Measurements from ENCODE around the gene OTOA.
"Not testable (repeated sequence)": the region's sequence is repeated elsewhere in the genome, so short reads cannot be mapped to it uniquely, and the experiment has no call there.

The OTOA gene

DNA sequence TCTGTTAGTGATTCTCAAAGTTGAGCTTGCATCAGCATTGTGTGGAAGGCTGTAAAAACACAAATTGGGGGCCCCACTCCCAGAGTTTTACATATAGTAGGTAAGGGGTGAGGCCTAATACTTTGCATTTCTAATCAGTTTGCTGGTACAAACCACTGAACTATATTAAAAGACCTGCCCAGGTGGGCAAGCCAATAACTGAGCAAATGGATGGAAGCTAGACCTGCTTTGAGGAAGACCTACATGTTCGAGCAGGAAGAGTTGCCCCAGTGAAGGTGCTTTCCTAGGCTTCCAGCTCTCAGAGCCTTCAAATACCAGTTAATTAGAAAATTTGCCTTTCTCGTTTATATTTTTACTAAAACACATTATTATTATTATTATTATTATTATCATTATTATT is 56.8 kb downstream of the OTOA start:
- DNase-seq (ENCODE audit: low read depth, low spot score) = no peak

DNA sequence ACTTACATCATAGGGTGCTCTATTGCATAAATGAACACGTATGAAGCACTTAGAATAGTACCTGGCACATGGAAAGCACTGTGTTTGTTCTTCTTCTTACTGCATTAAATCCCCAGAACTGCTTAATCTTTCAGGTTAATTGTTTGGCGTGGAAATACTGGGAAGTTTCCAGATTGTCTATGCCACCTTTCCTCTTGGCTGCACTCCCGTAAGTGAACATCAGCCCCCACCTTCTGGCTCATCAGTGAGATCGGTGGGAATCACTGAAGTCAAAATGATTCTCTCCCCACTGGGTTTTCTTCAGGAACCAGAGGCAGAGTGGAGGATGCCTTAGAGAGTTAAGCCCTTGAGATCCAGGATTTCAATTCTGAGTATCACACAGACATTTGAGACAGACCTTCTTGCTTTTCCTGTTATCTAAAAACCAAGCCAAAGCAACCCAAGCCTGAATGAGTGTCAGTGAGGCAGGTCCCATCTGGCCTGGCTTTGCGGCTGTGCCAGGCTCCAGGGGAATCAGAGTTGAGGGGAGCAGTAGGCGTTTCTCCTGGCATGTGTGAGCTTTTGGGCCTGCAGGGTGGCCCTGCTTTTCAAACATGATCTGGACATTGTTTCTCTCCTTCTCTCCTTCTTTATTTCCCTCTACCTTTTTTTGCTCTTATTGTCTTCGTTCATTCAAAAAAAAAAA is 59.1 kb downstream of the OTOA start:
- no peak for DNase-seq (ENCODE audit: low read depth, low spot score)

DNA sequence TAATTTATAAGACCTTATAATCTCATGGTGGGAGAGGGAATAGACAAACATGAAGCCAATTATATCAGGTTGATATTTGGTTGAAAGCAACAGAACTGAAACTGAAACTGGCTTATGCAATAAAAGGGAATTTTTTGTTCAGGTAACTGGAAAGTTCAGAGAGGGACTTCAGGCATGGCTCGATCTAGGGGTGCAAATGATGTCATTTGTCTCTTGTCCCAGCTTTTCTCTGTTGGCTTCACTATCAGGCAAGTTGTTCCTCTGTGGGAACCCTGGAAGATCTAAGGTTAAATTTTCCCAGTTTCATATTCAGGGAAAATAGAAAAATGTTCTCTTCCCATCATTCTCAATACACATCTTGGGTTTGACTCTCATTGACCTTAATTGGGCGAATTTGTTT is 59.8 kb downstream of the OTOA start:
- no peak for DNase-seq (ENCODE audit: low read depth, low spot score)

DNA sequence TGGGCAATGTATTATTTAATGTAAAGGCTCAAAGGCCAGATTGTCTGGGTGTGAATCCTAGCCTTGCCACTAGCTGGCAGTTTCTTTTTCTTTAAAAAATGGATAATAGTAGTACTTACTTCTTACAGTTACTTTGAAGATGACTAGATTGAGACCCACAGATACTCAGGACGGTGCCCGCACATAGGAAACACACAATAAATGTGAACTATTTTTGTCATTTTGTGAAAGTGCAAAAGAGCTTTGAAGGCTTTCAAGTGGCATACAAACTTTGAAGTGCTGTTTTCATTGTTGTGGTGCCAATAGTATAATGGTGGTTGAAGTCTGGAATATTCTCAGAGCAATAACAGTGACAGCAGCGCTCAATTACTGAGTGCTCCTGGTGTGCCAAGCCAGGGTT is 63.6 kb downstream of the OTOA start:
- no peak for DNase-seq (ENCODE audit: low read depth, low spot score)

DNA sequence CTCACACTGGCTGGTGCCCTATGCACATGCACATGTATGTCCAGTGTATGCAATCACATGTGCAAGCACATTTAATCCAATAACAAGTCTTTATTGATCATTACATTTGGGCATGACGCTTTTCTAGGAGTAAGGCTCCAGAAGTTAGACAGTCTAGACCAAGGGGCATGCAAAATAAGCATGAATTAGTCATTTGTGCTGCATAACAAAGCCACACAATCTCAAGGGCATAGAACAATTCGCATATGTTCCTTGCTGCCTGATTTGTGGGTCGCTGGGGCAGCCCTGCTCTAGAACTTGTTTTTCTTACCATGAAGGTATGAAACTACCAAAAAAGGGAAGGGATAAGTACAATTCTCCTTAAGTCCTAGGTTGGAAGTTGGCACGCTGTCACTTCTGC is 67.5 kb downstream of the OTOA start:
- not testable (repeated sequence) for DNase-seq (ENCODE audit: low read depth, low spot score)

DNA sequence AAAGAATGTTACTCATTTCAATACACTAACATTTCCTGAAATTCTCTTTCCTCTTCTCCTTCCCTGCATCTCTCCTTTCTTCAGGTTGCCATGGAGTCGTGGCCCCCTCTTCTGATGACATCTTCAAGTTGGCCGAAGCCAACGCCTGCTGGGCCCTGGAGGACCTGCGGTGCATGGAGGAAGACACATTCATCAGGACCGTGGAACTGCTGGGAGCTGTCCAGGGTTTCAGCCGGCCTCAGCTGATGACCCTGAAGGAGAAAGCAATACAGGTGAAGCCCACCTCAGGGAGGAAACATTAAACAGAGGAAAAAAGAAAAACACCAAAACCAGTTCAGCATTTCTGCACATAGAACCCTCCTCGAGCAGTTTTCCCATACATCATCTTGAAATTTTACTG is 76.9 kb downstream of the OTOA start:
- not testable (repeated sequence) for DNase-seq (ENCODE audit: low read depth, low spot score)

DNA sequence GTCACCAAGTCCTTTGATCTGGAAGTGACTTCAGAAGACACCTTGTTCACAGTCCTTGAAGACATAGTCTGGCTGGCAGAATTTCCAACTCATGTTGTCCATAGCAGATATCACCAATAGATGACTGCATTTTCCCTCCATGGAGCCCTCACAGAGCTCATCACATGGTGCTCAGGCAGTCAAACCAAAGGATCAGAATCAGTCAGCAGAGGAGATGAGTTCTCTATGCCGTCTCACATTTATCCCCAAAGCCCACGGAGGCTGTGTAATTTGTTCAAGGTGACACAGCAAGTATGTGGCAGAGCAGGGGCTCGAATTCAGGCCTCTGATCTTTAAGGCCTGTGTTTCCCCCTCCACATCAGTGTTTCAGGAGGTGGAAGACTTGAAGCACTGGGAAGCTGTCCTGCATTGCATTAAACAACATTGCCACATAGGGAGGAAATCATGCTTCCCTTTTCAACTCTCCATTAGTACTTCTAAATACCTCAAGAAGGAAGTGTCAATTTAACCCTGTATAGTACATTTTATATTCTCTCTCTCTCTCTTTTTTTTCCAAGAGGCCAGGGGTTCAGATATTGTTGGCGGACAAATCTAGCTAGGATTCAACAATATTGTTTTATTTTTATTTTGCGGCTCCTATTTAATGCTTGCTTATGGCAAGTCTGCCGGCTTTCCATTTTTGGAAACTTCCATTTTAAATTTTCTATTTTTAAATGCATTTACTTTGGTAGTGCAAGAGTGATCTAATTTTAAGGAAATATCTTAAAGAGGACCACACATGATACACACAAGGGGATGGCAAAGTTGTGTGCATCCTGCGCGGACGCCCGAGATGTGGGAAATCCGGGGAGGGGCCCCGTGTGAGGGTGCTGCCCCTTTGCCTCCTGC is 92.7 kb downstream of the OTOA start:
- not testable (repeated sequence) for DNase-seq (ENCODE audit: low read depth, low spot score)

DNA sequence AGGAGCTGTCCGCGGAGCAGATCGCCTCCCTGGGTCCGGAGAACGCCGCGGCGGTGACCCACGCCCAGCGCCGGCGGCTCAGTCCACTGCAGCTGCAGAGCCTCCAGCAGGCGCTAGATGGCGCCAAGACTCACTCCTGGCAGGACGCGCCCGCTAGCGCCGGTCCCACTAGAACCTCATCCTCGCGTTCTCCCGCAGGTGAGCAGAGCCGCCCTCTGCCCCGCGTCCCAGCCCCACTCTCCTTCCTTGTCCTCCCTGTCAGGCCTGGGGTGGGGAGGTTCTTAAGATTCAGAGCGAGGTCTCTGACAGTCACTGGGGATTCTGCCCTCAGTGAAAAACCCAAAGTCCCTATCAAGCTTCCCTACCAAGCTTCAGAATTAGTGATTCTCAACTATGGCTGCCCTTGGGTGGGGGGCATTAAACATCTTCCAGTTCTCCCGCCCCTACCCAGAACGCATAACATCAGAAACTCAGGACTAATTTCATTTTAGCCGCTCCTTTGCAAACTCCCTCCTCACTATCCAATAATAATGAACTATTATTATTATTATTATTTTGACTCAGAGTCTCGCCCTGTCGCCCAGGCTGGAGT is 93.4 kb downstream of the OTOA start:
- DNase-seq (ENCODE audit: low read depth, low spot score) = not testable (repeated sequence)

DNA sequence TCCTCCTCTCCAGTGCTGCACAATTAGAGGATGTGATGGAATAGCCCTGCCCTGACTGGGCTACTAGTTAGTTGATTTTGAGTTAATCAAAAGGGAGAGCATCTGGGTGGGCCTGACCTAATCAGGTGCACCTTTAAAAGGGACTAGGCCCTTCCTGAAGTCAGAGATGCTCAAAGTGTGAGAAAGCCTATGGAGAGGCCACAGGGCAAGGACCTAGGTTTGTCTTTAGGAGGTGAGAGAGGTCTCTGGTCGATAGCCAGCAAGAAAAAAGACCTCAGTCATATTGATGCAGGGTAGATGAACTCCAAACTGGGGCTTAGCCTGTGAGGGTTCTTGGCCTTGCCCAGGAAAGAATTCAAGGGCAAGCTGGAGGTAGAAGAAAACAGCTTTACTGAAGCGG is 104.5 kb downstream of the OTOA start:
- not testable (repeated sequence) for DNase-seq (ENCODE audit: low read depth, low spot score)

DNA sequence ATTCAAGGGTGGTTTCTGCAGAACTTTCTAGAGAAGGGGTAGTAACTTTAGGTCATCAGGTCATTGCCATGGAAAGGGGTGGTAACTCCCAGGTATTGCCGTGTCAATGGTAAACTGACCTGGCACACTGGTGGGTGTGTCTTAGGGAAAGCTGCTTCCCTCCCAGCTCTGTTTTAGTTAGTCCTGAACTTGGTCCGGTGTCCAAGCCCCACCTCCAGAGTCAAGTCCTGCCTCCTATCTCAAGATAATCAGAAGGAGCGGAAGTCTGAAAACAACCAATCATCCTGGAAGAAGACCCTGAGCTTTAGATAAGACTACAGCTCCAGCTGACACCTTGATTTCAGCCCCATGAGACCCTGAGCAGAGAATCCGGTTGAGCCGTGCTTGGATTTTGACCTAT is 105.0 kb downstream of the OTOA start:
- DNase-seq (ENCODE audit: low read depth, low spot score) = not testable (repeated sequence)

DNA sequence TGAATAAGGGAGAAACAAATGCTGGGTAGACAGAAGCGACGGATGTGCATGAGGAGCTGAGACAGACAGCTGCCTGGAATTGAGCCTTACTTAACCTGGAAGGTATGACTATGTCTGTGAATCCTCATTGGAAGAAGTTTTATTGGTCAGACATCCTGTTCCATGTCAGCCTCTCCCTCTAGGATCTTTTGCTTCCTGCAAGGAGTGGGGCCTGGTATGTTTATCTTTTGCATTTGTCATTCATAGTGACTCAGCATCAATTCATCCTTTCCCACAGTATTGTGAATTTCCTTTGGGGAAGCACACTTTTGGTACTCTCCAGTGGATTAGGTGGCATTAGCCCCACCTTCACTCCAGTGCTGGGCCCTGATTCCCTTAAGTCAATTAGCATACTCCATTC is 105.5 kb downstream of the OTOA start:
- not testable (repeated sequence) for DNase-seq (ENCODE audit: low read depth, low spot score)

DNA sequence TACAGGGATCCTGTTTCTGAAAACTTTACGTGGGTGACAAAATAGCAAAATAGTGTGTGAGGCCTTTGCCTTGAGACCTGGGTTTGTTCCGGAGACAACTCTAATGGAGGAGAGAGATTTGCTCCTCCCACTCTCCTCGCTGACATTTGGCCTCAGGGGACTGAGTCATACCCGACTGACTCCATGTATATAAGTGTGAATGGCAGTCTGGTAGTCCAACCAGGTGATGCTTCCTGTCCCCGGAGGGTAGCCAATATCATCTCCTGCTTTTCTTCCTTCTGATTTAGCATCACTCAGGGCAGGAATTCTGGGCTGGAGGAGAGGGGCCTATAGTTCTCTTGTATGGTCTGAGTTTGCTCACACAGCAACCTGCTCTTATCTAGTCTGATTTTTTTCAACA is 106.8 kb downstream of the OTOA start:
- DNase-seq (ENCODE audit: low read depth, low spot score) = not testable (repeated sequence)

DNA sequence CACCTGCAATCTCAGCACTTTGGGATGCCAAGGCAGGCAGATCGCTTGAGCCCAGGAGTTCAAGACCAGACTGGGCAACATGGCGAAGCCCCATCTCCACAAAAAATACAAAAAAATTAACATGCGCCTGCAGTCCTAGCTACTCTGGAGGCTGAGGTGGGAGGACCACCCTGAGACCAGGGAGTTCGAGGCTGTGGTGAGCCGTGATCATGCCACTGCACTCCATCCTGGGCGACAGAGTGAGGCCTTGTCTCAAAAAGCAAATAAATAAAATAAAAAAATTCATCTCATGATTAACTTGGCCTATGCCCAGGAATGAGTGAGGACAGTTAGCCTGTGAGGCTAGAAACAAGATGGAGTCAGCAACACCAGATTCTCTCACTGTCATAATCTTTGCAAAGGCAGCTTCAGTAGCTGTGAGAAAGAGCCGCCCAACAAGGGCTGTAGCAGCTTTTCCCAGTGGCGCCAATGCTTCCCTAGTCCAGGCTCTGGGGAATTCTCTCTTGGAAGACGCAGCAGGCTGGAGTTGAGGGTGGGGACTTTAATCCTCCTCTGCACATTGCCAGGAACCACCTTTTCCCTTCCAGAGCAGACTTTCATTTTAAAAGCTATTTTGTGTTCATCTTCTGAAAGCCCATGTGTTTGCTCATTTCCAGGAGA is 108.9 kb downstream of the OTOA start:
- not testable (repeated sequence) for DNase-seq (ENCODE audit: low read depth, low spot score)

DNA sequence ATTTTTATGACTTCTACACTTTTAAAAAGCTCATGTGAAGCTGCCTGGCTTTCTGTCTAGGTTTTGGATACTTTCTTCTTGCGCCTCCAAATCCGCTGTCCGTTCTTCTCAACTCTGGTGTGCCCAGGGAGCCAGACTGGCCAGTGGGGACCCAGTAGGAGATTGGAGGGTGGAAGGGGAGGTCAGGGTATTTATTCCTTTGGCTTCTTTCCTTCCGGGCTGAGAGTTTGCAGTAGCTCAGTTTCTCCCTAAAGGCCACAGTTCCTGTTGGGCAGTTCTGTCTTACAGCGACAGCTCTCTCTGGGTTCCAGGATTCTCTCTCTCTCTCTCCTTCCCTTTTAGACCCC is 109.4 kb downstream of the OTOA start:
- DNase-seq (ENCODE audit: low read depth, low spot score) = not testable (repeated sequence)

DNA sequence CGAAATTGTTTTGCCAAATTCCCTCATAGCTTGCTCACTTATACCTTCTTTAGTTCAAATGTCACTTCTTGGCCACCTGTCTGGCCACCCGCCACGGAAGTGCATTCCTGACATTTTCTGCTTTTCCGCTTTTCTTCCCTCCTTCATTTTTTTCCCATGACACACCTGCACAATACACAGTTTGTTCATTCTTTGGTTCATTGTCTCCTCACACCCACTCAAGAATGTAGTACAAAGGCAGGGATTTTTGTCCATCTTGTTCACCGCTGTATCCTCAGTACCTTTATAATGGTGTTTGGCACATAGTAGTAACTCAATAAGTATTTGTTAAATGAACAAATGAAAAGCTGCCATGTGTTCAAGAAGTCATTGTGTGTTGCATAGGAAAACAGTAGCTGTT is 116.8 kb downstream of the OTOA start:
- DNase-seq (ENCODE audit: low read depth, low spot score) = not testable (repeated sequence)

DNA sequence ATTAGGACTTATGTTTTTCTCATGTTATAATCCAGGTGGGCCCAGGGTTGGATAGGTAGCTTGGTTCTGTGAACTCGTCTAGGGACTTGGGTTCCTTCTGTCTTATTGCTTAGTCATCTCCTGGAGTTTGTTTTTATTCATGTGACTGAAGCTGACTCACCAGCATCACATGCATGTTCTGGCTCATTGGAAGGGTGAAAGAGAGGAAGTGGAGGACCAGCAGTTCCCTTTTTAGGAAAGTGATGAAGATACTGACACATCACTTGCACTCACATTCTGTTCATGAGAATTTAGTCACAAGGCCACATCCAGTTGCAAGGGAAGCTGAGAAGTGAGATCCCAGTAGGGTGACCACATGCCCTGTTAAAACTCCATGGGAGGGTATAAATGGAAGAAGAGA is 126.7 kb downstream of the OTOA start:
- DNase-seq (ENCODE audit: low read depth, low spot score) = not testable (repeated sequence)

DNA sequence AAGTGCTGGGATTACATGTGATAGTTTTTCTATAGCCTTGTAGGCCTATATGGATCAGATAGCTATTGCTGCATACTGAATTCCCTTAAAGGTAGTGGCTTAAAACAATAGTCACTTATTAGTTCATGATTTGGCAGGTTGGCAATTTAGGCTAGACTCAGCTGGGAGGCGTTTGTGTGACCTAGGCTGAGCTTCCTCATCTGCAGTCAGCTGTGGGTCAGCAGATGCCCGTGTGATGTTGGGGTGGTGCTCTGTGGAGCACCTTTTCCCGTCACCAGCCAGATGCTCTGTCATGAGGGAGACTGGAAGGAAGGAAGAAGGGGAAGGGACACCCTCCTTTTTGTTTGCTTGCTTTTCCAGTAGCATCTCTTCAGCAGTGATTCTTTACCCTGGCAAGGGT is 129.5 kb downstream of the OTOA start:
- DNase-seq (ENCODE audit: low read depth, low spot score) = not testable (repeated sequence)

DNA sequence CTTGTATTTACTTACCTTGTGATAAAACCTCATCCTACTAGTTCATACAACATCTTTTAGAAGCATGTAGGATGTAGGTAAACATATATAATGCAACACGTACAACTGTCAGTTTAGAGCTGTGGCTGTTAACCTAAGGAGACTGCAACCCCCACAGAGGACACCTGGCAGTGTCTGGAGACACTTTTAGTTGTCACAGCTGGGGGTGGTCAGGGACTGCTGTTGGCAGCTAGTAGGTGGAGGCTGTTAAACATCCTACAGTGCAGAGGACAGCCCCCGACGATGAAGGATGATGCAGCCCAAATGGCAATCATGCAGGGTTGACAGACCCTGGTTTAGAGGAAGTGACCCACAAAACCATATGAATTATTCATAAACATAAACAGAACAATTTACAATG is 134.8 kb downstream of the OTOA start:
- DNase-seq (ENCODE audit: low read depth, low spot score) = not testable (repeated sequence)

DNA sequence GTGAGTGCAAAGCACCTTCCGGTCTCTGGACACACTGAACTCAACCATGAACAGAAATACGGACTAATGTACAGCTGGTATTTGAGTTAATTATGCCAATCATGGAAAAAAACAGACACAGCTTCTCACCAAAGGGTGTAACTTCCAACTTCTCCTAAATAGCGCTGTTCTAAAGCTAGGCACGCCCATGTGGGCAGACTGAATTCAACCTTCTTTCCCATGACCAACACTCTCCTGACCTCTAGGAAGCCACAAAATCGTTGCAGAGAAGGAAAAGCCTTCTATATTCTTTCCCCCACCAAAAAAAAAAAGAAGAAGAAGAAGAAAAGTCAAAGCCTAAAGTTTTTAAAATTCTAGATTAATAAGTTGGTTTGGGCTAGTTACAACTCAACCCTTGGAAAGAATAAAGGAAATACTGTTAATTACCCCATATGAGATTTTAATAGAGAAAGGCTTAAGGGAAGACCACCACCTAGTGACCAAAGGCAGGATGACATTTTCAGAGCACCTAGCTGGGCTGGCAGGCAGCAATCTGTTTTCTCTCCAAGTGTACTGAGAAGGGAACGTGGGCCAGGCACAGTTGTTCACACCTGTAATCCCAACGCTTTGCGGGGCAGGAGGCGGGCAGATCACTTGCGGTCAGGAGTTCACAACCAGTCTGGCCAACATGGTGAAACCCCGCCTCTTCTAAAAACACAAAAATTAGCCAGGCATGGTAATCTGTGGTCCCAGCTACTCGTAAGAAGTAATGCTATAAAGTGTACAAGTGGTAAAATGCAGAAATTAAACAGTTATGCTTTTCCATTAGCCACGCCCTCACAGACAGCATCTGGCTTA is 138.0 kb downstream of the OTOA start:
- not testable (repeated sequence) for DNase-seq (ENCODE audit: low read depth, low spot score)

DNA sequence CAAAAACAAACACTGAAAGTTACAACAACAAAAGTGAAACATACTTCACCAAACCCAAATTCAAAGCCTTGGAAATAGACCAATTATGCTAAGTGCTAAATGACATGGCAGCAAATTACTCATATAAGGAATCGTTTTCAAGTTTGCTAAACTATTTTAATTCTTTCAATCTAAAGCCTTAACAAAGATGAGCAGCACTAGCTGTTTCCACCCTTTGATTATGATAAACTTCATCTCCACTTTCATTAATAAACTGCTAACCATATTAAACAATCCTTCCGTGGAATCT is 138.6 kb downstream of the OTOA start:
- not testable (repeated sequence) for DNase-seq (ENCODE audit: low read depth, low spot score)

Data from brain pericyte (primary cell).